A549 treated with Hydrocortisone at 1 μM for 4 hours (cell line): ENCODE measurements around the gene APOBEC2. TPM values are rescaled to one million over a fixed set of nuclear protein-coding genes. Genes with fewer than 3 reads are reported as not detected.

Experiments
- total RNA-seq: library from RNA; stranded (reverse); fragments of 200-300 nt; extraction: Qiagen RNA extraction; gene quantifications from 5 replicates; pipeline ENCODE4 v1.2.3, GENCODE V29; 2022

Gene APOBEC2
- total RNA-seq = not detected in 5 replicates

GRCh38 chr6:41053041-41053440 is at the start of gene APOBEC2:
TSS of gene APOBEC2 (plus strand) at chr6:41053202. CDS start at chr6:41053348, 146 bp downstream.

GRCh38 chr6:41039060-41039998 is 13.7 kb upstream of the APOBEC2 start, which contains the start of gene UNC5CL:
TSS of gene UNC5CL (minus strand) at chr6:41039221. CDS start at chr6:41035074, 4,147 bp downstream.

GRCh38 chr6:41042226-41043055 is 10.6 kb upstream of the APOBEC2 start, which contains the start of gene TSPO2:
TSS of gene TSPO2 (plus strand) at chr6:41042467. CDS start at chr6:41042986, 519 bp downstream.

GRCh38 chr6:41071923-41072835 is 19.2 kb downstream of the APOBEC2 start, which contains the start of gene OARD1:
TSS of gene OARD1 (minus strand) at chr6:41072356. CDS start at chr6:41071634, 722 bp downstream.

GRCh38 chr6:41072836-41073202 is 19.8 kb downstream of the APOBEC2 start, which contains the start of gene NFYA:
TSS of gene NFYA (plus strand) at chr6:41072974. CDS start at chr6:41079090, 6,116 bp downstream.

Other genes starting within 250 kb of the APOBEC2 start
- 0.49 to 0.76 TPM (median 0.52 TPM) in 5 replicates for gene UNC5CL, start 14.0 kb upstream of the APOBEC2 start, total RNA-seq
- gene TSPO2, start 10.7 kb upstream of the APOBEC2 start, total RNA-seq = 0.15 TPM in 1 of 5 replicates, not detected in the others
- 17.2 to 20.0 TPM (median 19.3 TPM) in 5 replicates for gene OARD1, start 19.2 kb downstream of the APOBEC2 start, total RNA-seq
- gene NFYA, start 19.8 kb downstream of the APOBEC2 start, total RNA-seq = 10.7 to 16.5 TPM (median 13.1 TPM) in 5 replicates
- not detected in 5 replicates for gene TREML1, start 101.1 kb downstream of the APOBEC2 start, total RNA-seq
- 0.10 to 0.13 TPM in 2 of 5 replicates, not detected in the others for gene TREM2, start 109.9 kb downstream of the APOBEC2 start, total RNA-seq
- not detected in 5 replicates for gene TREML2, start 147.9 kb downstream of the APOBEC2 start, total RNA-seq
- not detected in 5 replicates for gene TREML4, start 175.1 kb downstream of the APOBEC2 start, total RNA-seq
- gene TREM1, start 233.5 kb downstream of the APOBEC2 start, total RNA-seq = 0.10 to 0.25 TPM (median 0.13 TPM) in 3 of 5 replicates, not detected in the others